Esophagus (tissue), 2 donors: ENCODE results near the gene CT83. TPM values are rescaled to one million over a fixed set of nuclear protein-coding genes. Genes with fewer than 3 reads are reported as not detected.

Source experiments
- H3K27ac ChIP-seq, 2 donors: one replicate each; pipeline ENCODE4 v1.5.1; 2013; ENCODE audit warnings: low read depth in 2 of 2, mild to moderate bottlenecking in 2 of 2, inconsistent platforms in 1 of 2, low read length in 1 of 2, moderate library complexity in 1 of 2
- H3K27me3 ChIP-seq, 2 donors: one replicate each; pipeline ENCODE4 v1.6.1; 2013; ENCODE audit warnings: low read length in 2 of 2, control low read depth in 1 of 2, mild to moderate bottlenecking in 1 of 2; ENCODE audit not compliant: insufficient read depth in 2 of 2, control insufficient read depth in 1 of 2
- H3K36me3 ChIP-seq, 2 donors: one replicate each; pipeline ENCODE4 v1.6.1; 2013; ENCODE audit warnings: low read length in 1 of 2; ENCODE audit not compliant: control insufficient read depth in 2 of 2, insufficient read depth in 2 of 2
- H3K4me1 ChIP-seq, 2 donors: one replicate each; pipeline ENCODE4 v1.6.1; 2013; ENCODE audit warnings: low read length in 1 of 2; ENCODE audit not compliant: control insufficient read depth in 2 of 2, insufficient read depth in 2 of 2
- H3K4me3 ChIP-seq, 2 donors: one replicate each; pipeline ENCODE4 v1.5.1; 2013; ENCODE audit warnings: low read length in 2 of 2, mild to moderate bottlenecking in 2 of 2, low read depth in 1 of 2, moderate library complexity in 1 of 2
- H3K9me3 ChIP-seq, 2 donors: one replicate each; pipeline ENCODE4 v1.6.1; 2013; ENCODE audit warnings: mild to moderate bottlenecking in 2 of 2, low read depth in 1 of 2, low read length in 1 of 2, moderate library complexity in 1 of 2; ENCODE audit not compliant: control insufficient read depth in 2 of 2, insufficient read depth in 1 of 2
- WGBS, 2 donors: extraction: QIAGEN DNeasy Blood & Tissue Kit; methylation state at CpG; one replicate each; pipeline ENCODE4 v1.1.7; 2013; 5-methylcytosine and 5-hydroxymethylcytosine counted together
- polyA plus RNA-seq, 2 donors: library from polyadenylated mRNA; stranded (reverse); fragments of 200-250 nt; gene quantifications; one replicate each; pipeline ENCODE4 v1.2.3, GENCODE V29; 2013
- donor health status: healthy with polysubstance abuse.
- donor health status: Bipolar disorder and iron deficiency.

The CT83 gene, protein sequence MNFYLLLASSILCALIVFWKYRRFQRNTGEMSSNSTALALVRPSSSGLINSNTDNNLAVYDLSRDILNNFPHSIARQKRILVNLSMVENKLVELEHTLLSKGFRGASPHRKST
- polyA plus RNA-seq: not detected

- H3K27ac ChIP-seq: no peak within 1 kb of the TSS
- no peaks in the 10 kb centered on the region for H3K36me3 ChIP-seq
- no peaks in the 10 kb centered on the region for H3K4me1 ChIP-seq
- H3K4me3 ChIP-seq: no peak within 1 kb of the TSS
- no peaks in the 10 kb centered on the region for H3K9me3 ChIP-seq
- H3K27me3 ChIP-seq: no peaks in the 10 kb centered on the region
- 78 to 96% methylated on average over 18 of the region's 18 CpGs for WGBS, 2 donors
Observed at GRCh38 chrX:116462822-116463221, at the start of gene CT83. TSS of gene CT83 (minus strand) at chrX:116462976. CDS start at chrX:116462856, 120 bp downstream.

- Histone ChIP-seq H3K27me3 (no peaks in the 10 kb centered on the region), H3K36me3 (no peaks in the 10 kb centered on the region), H3K27ac (no peak overlapping the region), H3K9me3 (no peaks in the 10 kb centered on the region), H3K4me1 (no peaks in the 10 kb centered on the region), H3K4me3 (no peak overlapping the region)
Observed at GRCh38 chrX:116499780-116500179, 37.0 kb upstream of the CT83 start.

- no peaks in the 10 kb centered on the region for H3K4me1 ChIP-seq
- H3K4me3 ChIP-seq: no peak overlapping the region
- WGBS, 2 donors: 55 to 70% methylated on average over 2 of the region's 2 CpGs
Observed at GRCh38 chrX:116493271-116493670, 30.5 kb upstream of the CT83 start.

GRCh38 chrX:116490104-116490503 lies 27.3 kb upstream of the CT83 start:
- Histone ChIP-seq H3K4me3 (no peak overlapping the region), H3K27me3 (no peaks in the 10 kb centered on the region), H3K27ac (no peak overlapping the region), H3K4me1 (no peaks in the 10 kb centered on the region), H3K9me3 (no peaks in the 10 kb centered on the region), H3K36me3 (no peaks in the 10 kb centered on the region)

More at GRCh38 chrX:116493271-116493670, 30.5 kb upstream of the CT83 start:
- Histone ChIP-seq H3K9me3 (no peaks in the 10 kb centered on the region), H3K27ac (no peak overlapping the region), H3K36me3 (no peaks in the 10 kb centered on the region), H3K27me3 (no peaks in the 10 kb centered on the region)

GRCh38 chrX:116480059-116480458 lies 17.3 kb upstream of the CT83 start:
- Histone ChIP-seq H3K9me3 (no peaks in the 10 kb centered on the region), H3K27me3 (no peaks in the 10 kb centered on the region), H3K36me3 (no peaks in the 10 kb centered on the region), H3K4me1 (no peaks in the 10 kb centered on the region), H3K27ac (no peak overlapping the region), H3K4me3 (no peak overlapping the region)
- 81 to 88% methylated on average over 2 of the region's 2 CpGs for WGBS, 2 donors

- Histone ChIP-seq H3K36me3 (no peaks in the 10 kb centered on the region), H3K9me3 (no peaks in the 10 kb centered on the region), H3K27me3 (no peaks in the 10 kb centered on the region), H3K27ac (no peak overlapping the region), H3K4me3 (no peak overlapping the region), H3K4me1 (no peaks in the 10 kb centered on the region)
- WGBS, 2 donors: 65 to 75% methylated on average over 2 of the region's 2 CpGs
Observed at GRCh38 chrX:116449156-116449555, 13.6 kb downstream of the CT83 start.

DNA sequence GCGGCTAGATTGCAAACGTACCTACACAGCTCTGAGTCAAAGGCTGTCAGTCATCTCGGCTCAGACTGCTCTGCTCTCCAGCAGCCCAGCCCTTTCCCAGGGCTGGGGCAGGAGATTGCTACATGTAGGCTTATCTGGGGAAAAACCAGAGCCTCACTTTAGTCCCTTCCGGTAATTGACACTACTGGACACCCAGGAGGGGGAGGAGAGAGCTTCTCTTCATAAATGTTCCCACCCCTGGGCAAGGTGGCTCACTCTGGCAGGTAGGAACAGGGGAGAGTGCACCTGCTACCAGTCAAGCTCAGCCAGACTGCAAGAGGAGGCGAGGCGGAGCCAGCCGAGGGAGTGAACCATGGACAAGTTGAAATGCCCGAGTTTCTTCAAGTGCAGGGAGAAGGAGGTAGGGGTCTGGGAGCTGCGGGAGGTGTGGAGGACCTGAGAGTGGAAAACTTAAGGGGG lies 26.4 kb downstream of the CT83 start, which contains the start of gene SLC6A14:
TSS of gene SLC6A14 (plus strand) at position 249 of the 459 bp plus-strand sequence. CDS start at position 353, 104 bp downstream.
- H3K4me1 ChIP-seq: no peaks in the 10 kb centered on the region
- H3K36me3 ChIP-seq: no peaks in the 10 kb centered on the region
- peak within 1 kb of the TSS; percentile 34 to 39 for H3K27ac ChIP-seq
- H3K4me3 ChIP-seq: no peak within 1 kb of the TSS
- WGBS, 2 donors: 57 to 66% methylated on average over 9 of the region's 9 CpGs
- H3K27me3 ChIP-seq: no peaks in the 10 kb centered on the region
- no peaks in the 10 kb centered on the region for H3K9me3 ChIP-seq

DNA sequence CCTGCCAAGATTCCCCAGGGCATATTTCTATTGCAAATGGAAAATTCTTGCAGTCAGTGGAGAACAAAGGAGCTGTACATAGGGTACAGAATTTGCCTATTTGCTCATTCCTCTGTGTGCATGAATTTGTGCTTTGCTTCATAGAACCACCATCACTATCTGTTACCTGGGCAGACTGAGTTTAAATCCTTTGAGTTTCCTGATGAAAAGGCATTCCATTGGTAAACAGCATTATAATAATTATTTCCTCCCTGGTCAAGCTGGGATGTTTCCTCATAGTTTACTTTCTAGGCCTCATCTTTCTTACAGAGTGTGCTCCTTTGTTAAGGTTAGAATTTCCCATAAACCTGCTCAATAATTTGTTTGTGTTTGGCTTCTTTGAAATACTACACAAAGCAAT lies 27.2 kb downstream of the CT83 start:
- no peaks in the 10 kb centered on the region for H3K9me3 ChIP-seq
- H3K4me3 ChIP-seq: no peak overlapping the region
- peak overlapping the region in 1 of 2 donors; percentile 39 for H3K27ac ChIP-seq
- H3K27me3 ChIP-seq: no peaks in the 10 kb centered on the region
- H3K36me3 ChIP-seq: no peaks in the 10 kb centered on the region
- H3K4me1 ChIP-seq: no peaks in the 10 kb centered on the region

- 77 to 91% methylated on average over 3 of the region's 3 CpGs for WGBS, 2 donors
- no peak overlapping the region for H3K4me3 ChIP-seq
- no peaks in the 10 kb centered on the region for H3K9me3 ChIP-seq
- H3K36me3 ChIP-seq: no peaks in the 10 kb centered on the region
- no peaks in the 10 kb centered on the region for H3K27me3 ChIP-seq
- no peak overlapping the region for H3K27ac ChIP-seq
- no peaks in the 10 kb centered on the region for H3K4me1 ChIP-seq
Observed at GRCh38 chrX:116427978-116428377, 34.8 kb downstream of the CT83 start.

- Histone ChIP-seq H3K4me3 (no peak overlapping the region), H3K27ac (no peak overlapping the region), H3K4me1 (no peaks in the 10 kb centered on the region), H3K9me3 (no peaks in the 10 kb centered on the region), H3K27me3 (no peaks in the 10 kb centered on the region), H3K36me3 (no peaks in the 10 kb centered on the region)
- WGBS, 2 donors: 32 to 49% methylated on average over 4 of the region's 4 CpGs
Observed at GRCh38 chrX:116417968-116418367, 44.8 kb downstream of the CT83 start.
